NOMO-1 (cell line): ENCODE measurements around the gene ARHGDIA.

Experiments
- DNase-seq, 2 experiments: peaks; one replicate each; lab custom pipeline; 2025; ENCODE audit not compliant: unreplicated experiment in 2 of 2; lab: John Stamatoyannopoulos, UW

The ARHGDIA gene

GRCh38 chr17:81865733-81866439 lies 5.3 kb downstream of the ARHGDIA start:
- DNase-seq, result no peak

GRCh38 chr17:81865358-81865732 lies 5.8 kb downstream of the ARHGDIA start:
- DNase-seq, result no peak

GRCh38 chr17:81863833-81864768 lies 7.0 kb downstream of the ARHGDIA start:
- no peak for DNase-seq

- no peak for DNase-seq
These were observed 7.9 kb downstream of the ARHGDIA start for GRCh38 chr17:81863123-81863675.

GRCh38 chr17:81860756-81861568 lies 10.2 kb downstream of the ARHGDIA start:
- peak; percentile 99 to 100 for DNase-seq

GRCh38 chr17:81859906-81860755 lies 11.0 kb downstream of the ARHGDIA start, which contains the start of gene P4HB:
TSS of gene P4HB (minus strand) at chr17:81860535. CDS start at chr17:81860471, 64 bp downstream.
- DNase-seq, result no peak

- DNase-seq, result peak in 1 of 2 experiments; percentile 23
These were observed 11.9 kb downstream of the ARHGDIA start for GRCh38 chr17:81858967-81859905.

- DNase-seq, result no peak
These were observed 12.8 kb downstream of the ARHGDIA start for GRCh38 chr17:81858170-81858966.

- DNase-seq, result no peak
These were observed 16.0 kb downstream of the ARHGDIA start for GRCh38 chr17:81854974-81855774.

- no peak for DNase-seq
These were observed 18.9 kb downstream of the ARHGDIA start for GRCh38 chr17:81852237-81852636.

GRCh38 chr17:81851423-81851822 lies 19.7 kb downstream of the ARHGDIA start:
- no peak for DNase-seq

GRCh38 chr17:81849457-81849856 lies 21.7 kb downstream of the ARHGDIA start:
- DNase-seq, result no peak

- no peak for DNase-seq
These were observed 24.1 kb downstream of the ARHGDIA start for GRCh38 chr17:81846743-81847689.

- no peak for DNase-seq
These were observed 25.0 kb downstream of the ARHGDIA start for GRCh38 chr17:81845881-81846742.

GRCh38 chr17:81845361-81845760 lies 25.8 kb downstream of the ARHGDIA start:
- DNase-seq, result no peak
